Kasumi-1 (cell line): ENCODE measurements around the gene MAL.

Experiments
- DNase-seq, 2 experiments: peaks; one replicate each; lab custom pipeline; 2025; lab: John Stamatoyannopoulos, UW

The MAL gene

DNA sequence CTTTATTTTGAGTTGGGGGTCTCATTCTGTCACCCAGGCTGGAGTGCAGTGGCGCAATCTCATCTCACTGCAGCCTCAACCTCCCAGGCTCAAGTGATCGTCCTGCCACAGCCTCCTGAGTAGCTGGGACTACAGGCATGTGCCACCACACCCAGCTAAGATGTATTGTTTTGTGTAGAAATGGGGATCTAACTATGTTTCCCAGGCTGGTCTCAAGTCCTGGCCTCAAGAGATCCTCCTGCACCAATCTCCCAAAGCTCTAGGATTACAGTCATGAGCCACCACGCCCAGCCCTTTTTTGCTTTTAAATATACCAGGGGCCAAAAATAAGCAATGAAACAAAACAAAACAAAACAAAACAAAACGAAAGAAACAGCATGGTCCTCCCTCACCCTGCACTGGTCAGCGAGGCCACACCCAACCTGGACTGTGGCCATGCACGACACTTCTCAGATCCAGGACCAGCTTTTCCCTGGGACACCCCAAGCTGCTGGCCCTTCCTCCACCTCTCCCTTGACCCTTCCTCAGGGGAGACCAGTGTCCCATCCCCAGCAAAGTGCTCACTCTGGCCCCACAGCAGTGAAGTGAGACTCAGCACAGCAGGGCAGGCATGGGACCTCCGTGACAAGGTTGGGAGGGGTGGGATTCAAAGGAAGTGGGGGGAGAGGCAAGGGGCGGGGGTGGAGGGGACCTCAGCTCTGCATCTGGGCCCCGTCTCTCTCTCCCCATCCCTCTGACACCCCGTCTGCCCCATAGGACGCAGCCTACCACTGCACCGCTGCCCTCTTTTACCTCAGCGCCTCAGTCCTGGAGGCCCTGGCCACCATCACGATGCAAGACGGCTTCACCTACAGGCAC is 23.5 kb downstream of the MAL start:
- DNase-seq = no peak

DNA sequence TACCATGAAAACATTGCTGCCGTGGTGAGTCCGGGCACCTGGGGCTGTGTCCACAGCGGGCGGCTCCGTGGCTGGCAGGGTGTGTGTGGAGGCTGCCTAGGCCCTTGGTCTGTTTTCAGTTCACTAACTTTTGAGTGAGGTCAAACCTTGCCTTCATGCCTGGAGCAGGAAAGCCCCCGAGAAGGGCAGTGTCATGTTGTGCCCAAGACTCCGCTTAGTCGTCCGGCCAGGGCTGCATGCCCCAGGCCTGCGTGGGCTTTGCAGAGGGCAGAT is 24.1 kb downstream of the MAL start:
- no peak for DNase-seq

GRCh38 chr2:95049961-95050360 is 24.5 kb downstream of the MAL start:
- no peak for DNase-seq

GRCh38 chr2:95050385-95051300 is 25.1 kb downstream of the MAL start:
- no peak for DNase-seq

- no peak for DNase-seq
Measured at GRCh38 chr2:95051626-95052025, 26.1 kb downstream of the MAL start.

- DNase-seq = no peak
Measured at GRCh38 chr2:95052307-95052706, 26.8 kb downstream of the MAL start.

- no peak for DNase-seq
Measured at GRCh38 chr2:95052804-95053479, 27.4 kb downstream of the MAL start.

DNA sequence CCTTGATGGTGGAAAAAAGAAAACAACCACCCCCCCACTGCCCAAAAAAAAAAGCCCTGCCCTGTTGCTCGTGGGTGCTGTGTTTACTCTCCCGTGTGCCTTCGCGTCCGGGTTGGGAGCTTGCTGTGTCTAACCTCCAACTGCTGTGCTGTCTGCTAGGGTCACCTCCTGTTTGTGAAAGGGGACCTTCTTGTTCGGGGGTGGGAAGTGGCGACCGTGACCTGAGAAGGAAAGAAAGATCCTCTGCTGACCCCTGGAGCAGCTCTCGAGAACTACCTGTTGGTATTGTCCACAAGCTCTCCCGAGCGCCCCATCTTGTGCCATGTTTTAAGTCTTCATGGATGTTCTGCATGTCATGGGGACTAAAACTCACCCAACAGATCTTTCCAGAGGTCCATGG is 28.0 kb downstream of the MAL start:
- no peak for DNase-seq

GRCh38 chr2:95054016-95054415 is 28.5 kb downstream of the MAL start:
- no peak for DNase-seq

DNA sequence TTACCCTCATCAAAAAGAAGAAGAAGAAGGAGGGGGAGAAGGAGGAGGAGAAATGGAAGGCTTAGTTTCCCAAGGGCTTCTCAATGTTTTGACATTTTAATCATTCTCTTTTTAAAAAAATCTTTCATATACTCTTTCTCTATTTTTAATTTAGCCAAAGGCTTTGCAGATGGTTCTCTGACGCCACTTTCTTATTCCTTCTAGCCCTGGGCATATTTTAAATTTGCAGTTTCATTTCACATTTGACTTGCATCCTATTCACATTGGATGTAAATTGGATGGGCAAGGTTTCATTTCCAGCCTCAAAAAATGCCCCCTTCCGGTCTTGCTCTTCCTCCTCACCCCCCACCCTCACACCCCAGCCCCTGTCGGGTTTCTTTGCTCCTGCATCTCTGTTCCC is 29.8 kb downstream of the MAL start:
- no peak for DNase-seq

DNA sequence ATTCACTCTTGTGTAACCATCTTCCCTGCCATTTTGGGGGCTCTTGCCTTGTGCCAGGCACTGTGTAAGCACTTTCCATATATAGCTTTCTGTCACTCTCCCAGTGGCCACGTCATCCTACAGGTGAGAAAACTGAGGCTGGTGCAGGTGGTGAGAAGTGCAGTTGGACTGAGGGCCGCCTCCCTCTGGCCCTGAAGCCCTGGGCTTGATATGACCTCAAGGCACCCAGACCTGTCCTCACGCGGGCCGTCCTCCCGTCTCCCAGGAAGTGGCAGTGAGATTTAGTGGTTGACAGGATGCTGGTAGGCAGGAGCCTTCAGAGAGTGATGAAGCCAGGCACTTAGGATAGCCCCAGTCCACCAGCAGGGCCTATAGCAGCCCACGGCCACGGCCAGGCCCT is 30.5 kb downstream of the MAL start:
- DNase-seq = no peak

DNA sequence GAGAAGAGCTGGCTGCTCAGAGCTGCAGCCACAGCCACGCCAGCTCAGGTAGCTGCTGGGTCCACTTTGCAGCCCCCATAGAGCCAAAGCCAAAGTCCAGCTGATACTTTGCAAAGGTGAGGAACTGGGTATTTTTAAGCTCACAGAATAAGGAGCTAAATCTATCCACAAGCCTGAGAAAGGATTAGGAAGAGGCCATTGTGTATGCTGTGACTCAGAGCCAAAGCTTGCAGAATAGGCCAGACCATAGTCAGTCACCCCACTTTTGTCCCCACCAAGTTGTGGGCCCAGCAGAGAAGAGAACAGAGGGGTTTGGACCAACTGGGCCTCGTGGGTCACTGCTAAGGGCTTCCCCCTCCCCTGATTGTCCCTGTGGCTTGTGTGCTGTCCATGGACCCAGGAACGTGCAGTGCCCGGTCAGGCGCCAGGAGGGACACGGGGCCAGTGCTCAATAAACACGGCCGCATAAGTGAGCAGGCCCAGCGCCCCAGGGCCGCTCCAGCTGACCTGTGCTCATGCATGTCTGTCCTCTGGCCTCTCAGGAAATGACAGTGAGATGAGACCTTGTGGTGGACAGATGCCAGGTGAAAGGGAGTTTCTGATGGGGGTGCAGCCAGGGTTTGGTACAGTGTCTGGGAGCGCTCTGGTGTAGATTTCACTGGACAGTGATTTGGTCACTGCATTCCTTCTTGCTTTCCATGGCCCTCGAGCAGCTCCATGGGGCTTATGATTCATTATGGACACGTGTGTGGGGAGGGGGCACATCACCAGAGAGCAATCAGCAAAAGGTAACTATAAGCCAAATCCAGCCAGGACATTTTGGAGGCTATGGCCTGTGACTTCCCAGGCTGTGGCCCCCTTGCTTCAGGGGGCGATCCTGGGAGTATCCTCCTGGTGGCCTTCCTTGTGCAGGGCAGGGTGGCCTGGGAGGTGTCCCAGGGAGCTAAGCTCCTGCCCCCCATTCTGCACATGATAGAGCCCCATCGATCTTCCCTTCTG is 31.3 kb downstream of the MAL start:
- DNase-seq = no peak

DNA sequence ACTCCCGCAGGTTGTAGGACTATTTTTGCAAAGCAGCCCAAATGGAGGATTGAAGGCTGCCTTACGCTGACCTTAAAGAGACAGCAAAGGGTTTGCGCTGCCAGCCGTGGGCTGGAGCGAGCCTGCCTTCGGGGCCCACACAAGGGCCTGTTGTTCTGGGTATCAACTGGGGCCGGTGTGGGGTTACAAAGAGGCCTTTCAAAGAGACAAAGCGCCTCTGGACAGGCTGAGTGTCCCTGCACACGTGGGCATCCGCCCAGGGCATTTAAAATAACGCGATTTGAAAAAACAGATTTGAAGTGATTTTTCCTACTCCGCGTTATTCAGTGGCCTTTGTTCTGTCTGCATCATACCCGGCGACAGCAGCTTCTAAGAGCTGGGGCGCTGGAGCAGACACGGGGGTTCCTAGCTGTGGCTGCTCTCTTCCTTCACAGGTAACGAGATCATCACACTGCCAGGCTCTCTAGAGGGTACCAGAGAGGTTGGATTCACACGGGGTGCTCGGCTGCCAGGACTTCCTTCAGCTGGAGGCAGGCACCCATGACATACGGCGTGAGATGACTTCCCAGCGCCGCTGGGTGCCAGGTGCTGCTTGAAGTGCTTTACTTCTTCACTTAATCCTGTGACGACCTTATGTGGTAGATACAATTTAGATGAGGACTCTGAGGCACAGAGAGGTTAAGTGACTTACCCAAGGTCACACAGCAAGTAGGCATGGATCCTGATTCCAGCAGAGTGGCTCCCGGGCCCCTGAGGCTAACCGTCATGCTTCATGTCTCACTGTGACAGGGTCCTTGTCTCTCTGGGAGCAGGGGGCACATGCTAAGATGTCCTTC is 32.2 kb downstream of the MAL start:
- no peak for DNase-seq

DNA sequence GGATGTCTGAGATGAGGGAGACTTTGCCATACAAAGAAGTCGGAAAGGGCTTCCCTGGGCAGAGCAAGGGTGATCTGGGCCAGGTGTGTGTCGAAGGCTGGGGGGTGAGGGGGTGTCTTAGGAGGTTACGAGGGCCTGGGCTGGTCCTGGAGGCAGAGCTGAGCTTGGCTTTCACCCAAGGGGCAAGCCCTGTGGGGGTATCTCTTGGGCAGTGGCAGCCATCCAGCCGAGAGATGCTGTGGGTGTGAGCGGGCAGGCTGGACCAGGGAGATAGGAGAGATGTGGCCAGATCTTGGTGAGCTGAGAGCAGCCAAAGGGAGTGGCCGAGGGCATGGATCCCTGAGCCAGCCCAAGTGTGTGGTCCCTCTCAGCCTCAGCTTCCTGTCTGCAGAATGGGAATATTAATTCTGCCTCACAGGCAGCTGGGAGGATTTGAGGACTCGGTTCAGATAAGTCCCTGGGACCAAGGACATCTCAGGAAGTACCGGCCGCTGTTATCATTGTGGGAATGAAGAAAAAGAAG is 33.0 kb downstream of the MAL start:
- DNase-seq = no peak

DNA sequence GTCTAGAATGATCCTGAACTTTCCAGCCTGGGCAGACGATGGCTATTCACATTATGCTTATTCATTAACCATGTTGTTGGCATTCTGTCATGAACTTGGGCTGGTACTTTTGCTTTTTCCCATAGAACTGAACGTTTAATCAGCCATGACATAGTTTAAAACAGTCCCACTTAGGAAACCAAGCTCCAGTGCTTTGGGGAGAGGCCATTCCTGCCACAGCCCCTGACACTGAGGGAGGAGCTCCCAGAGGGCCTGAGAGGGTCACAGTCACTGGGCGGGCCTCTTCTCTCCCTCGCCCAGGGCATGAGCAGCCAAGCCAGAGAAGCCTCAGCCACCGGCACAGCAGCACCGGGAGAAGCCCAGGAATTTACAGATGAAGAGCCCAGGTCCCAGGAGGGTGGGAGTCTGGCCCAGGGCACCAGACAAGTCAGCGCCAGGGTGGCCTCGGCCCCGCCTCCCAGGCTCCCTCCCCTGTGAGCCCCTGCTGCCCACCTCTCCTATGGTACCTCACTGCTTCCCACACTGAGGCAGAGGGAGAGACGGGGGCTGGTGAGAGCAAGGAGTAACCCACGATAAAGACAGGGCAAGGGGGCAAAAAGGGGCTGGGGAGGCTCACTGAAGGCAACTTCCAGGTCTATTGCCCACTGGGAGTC is 33.6 kb downstream of the MAL start:
- DNase-seq = no peak

DNA sequence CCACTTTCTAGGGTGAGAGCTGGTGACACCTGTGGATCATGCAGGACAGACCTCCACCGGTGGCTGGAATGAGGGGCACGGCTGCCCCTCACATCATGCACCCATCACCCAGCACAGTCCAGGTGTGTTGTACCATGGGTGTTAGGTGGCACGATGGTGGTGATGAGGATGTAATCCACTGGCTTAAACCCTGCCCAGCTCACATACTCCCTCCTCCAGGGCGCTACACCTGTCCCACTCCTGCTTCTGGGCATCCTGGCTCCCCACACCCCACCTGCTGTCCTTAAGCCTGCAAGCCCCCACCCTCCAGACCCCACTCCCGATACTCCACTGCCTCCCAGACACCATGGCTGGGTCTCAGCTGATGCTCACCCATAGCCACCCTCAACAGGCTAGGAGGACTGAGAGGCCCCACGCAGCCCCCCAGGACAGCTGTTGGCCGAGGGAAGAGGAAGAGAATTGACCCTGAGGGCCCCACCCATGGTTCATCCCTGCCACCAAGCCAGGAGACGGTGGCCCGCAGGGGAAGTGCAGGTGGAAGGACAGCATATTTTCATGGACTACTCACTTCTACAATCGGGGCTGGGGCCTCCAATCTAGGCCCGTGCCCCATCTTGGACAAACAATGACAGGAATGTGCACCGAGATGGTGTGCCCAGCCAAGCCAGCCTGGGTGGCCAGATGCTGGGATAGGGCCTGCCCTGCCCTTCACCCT is 34.3 kb downstream of the MAL start:
- DNase-seq = no peak

DNA sequence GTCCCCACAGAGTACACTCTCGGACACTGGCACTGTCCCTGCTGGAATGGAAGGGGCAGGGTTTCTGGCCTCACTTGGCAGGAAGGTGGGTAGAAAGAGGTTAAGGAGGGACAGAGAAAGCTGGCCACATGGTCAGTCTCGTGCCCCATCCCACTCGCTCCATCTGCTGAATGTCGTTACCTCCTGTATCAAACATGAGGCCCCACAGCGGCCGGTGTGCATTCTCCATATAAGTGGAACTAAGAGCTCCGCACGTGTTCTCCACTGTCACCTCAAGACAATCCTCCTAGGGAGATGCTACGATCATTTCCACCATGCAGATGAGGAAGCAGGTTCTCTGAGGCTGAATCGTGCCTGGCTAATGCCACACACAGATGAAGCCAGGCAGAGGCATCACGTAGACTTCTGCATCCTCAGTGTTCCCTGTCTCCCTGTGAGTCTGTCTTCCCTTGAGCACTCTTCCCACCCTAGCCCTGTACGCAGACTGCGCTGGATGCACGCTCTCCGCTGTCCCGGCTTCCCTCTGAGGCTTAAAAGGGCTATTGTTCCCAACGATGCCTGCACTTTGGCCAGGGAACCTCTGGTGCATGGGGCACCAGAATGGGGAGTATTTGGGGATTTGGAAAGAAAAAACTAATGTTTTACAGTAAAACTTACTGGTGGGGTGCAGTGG is 35.1 kb downstream of the MAL start:
- DNase-seq = no peak

GRCh38 chr2:95061119-95061512 is 35.6 kb downstream of the MAL start:
- no peak for DNase-seq
